ENCODE results near the gene KRTAP24-1.

GRCh38 chr21:30289215-30289614 is 6.5 kb upstream of the KRTAP24-1 start, which contains the start of gene KRTAP25-1:
- TF ChIP-seq, protein P1, sequence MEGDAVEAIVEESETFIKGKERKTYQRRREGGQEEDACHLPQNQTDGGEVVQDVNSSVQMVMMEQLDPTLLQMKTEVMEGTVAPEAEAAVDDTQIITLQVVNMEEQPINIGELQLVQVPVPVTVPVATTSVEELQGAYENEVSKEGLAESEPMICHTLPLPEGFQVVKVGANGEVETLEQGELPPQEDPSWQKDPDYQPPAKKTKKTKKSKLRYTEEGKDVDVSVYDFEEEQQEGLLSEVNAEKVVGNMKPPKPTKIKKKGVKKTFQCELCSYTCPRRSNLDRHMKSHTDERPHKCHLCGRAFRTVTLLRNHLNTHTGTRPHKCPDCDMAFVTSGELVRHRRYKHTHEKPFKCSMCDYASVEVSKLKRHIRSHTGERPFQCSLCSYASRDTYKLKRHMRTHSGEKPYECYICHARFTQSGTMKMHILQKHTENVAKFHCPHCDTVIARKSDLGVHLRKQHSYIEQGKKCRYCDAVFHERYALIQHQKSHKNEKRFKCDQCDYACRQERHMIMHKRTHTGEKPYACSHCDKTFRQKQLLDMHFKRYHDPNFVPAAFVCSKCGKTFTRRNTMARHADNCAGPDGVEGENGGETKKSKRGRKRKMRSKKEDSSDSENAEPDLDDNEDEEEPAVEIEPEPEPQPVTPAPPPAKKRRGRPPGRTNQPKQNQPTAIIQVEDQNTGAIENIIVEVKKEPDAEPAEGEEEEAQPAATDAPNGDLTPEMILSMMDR (IDR thresholded peaks at IDR 0.05) = no peak
- no peak for TF ChIP-seq EP300 (IDR thresholded peaks at IDR 0.05)
